HG03565 (cell line): ENCODE results near the gene DCAF12L1.

Experiments
- ATAC-seq: cut with Tn5 transposase; IDR thresholded peaks from one replicate; pipeline ENCODE4 v1.9.1; 2021; ENCODE audit warnings: mild to moderate bottlenecking, moderate library complexity; ENCODE audit not compliant: unreplicated experiment

Gene DCAF12L1

GRCh38 chrX:126552313-126553022, at the start of gene DCAF12L1:
TSS of gene DCAF12L1 (minus strand) at chrX:126552814. CDS start at chrX:126552608, 206 bp downstream.
- ATAC-seq = no peak

- no peak for ATAC-seq
Measured at GRCh38 chrX:126580877-126581276, 28.3 kb upstream of the DCAF12L1 start.

- no peak for ATAC-seq
Measured at GRCh38 chrX:126575911-126576310, 23.3 kb upstream of the DCAF12L1 start.

GRCh38 chrX:126557151-126557550, 4.5 kb upstream of the DCAF12L1 start:
- no peak for ATAC-seq

- ATAC-seq = no peak
Measured at GRCh38 chrX:126551725-126552312, 795 bp downstream of the DCAF12L1 start.

- no peak for ATAC-seq
Measured at GRCh38 chrX:126551306-126551705, 1.3 kb downstream of the DCAF12L1 start.

GRCh38 chrX:126550816-126551215, 1.8 kb downstream of the DCAF12L1 start:
- no peak for ATAC-seq

- no peak for ATAC-seq
Measured at GRCh38 chrX:126509923-126510322, 42.7 kb downstream of the DCAF12L1 start.
